Measurements from ENCODE around the gene METTL24.

DNA sequence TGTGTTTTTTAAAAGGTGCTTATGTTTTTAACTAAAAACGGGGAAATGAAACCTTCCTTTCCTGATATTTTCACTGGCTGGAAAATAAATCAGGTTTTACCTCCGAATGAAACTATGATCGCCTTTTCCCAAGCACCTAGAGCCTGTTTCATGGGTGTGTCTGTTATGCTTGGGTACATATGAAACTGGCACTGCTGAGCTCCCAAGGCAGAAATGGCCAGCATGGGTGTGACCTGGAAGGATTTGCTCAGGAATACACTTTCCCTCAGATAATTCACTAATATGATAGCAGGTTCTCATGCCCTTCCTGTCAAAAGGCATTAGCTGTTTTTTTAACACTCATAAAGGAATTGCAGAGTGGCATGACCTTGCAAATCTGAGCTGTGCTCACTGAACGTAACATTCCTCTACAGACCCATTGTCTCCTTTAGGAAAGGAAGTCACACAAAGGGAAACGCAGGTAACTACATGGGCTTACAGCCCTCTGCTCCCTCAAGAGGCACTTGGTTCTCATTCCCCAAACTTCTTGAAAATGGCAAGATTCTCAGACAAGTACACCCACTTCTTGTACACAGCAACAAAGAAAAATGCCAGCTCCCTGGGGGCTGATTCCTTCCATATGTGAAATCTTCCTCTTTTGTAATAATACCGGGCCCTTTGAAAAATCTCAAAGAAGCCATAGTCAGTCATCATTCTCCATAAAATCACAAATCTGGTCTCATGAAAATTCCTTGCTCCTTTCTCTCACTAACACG, 72.7 kb downstream of the METTL24 start:
- TF ChIP-seq CTCF (IDR thresholded peaks at IDR 0.05) (no peak), POLR2AphosphoS5 (IDR thresholded peaks at IDR 0.05) (no peak), POLR2A (IDR thresholded peaks at IDR 0.05) (no peak), EP300 (IDR thresholded peaks at IDR 0.05) (no peak)
